GM23248 (cell line): ENCODE results near the gene BIRC7. TPM values are rescaled to one million over a fixed set of nuclear protein-coding genes. Genes with fewer than 3 reads are reported as not detected.

Source experiments
- DNase-seq: peaks from one replicate; pipeline ENCODE4 v3.0.0-alpha.2; 2015
- H2AFZ ChIP-seq: fragments of 200-600 bp; sonication (generic); 2 replicates; pipeline ENCODE4 v1.6.1; 2016; ENCODE audit warnings: antibody characterized with exemption
- H3F3A ChIP-seq: fragments of 200-600 bp; sonication (generic); 2 replicates; pipeline ENCODE4 v1.6.1; 2016; ENCODE audit warnings: mild to moderate bottlenecking, antibody characterized with exemption, mixed run types; ENCODE audit not compliant: insufficient read depth
- H3K27ac ChIP-seq: fragments of 200-600 bp; sonication (generic); 2 replicates; pipeline ENCODE4 v1.5.1; 2016; ENCODE audit warnings: mild to moderate bottlenecking
- H3K27me3 ChIP-seq: fragments of 200-600 bp; sonication (generic); replicated peaks from 2 replicates; pipeline ENCODE4 v1.6.1; 2016; ENCODE audit warnings: mild to moderate bottlenecking; ENCODE audit not compliant: insufficient read depth
- H3K36me3 ChIP-seq: fragments of 200-600 bp; sonication (generic); 2 replicates; pipeline ENCODE4 v1.6.1; 2016; ENCODE audit warnings: low read depth, mild to moderate bottlenecking
- H3K4me1 ChIP-seq: fragments of 200-600 bp; sonication (generic); 2 replicates; pipeline ENCODE4 v1.6.1; 2016; ENCODE audit warnings: mild to moderate bottlenecking; ENCODE audit not compliant: insufficient read depth
- H3K4me2 ChIP-seq: fragments of 200-600 bp; sonication (generic); one replicate; pipeline ENCODE4 v1.6.1; 2016; ENCODE audit warnings: mild to moderate bottlenecking; ENCODE audit not compliant: unreplicated experiment
- H3K4me3 ChIP-seq: fragments of 200-600 bp; sonication (generic); 2 replicates; pipeline ENCODE4 v1.5.1; 2016; ENCODE audit warnings: mild to moderate bottlenecking
- H3K79me2 ChIP-seq: fragments of 200-600 bp; sonication (generic); 2 replicates; pipeline ENCODE4 v1.6.1; 2016; ENCODE audit warnings: mild to moderate bottlenecking; ENCODE audit not compliant: insufficient read depth
- H3K9ac ChIP-seq: fragments of 200-600 bp; sonication (generic); 2 replicates; pipeline ENCODE4 v1.6.1; 2016; ENCODE audit warnings: mild to moderate bottlenecking
- H3K9me2 ChIP-seq: fragments of 200-600 bp; sonication (generic); 2 replicates; pipeline ENCODE4 v1.6.1; 2016; ENCODE audit warnings: mixed run types, mild to moderate bottlenecking, moderate library complexity; ENCODE audit not compliant: insufficient read depth
- H3K9me3 ChIP-seq: fragments of 200-600 bp; sonication (generic); one replicate; pipeline ENCODE4 v1.6.1; 2017; ENCODE audit warnings: low read depth
- H4K20me1 ChIP-seq: fragments of 200-600 bp; sonication (generic); 2 replicates; pipeline ENCODE4 v1.6.0; 2016; ENCODE audit not compliant: insufficient read depth
- EZH2 ChIP-seq: fragments of 200-600 bp; sonication (generic); IDR thresholded peaks from 2 replicates; pipeline ENCODE4 v1.6.1; 2018; ENCODE audit warnings: antibody characterized with exemption, mild to moderate bottlenecking; ENCODE audit not compliant: insufficient read depth, poor library complexity, severe bottlenecking
- EZH2phosphoT487 ChIP-seq: fragments of 200-600 bp; sonication (generic); IDR thresholded peaks from 2 replicates; pipeline ENCODE4 v1.6.1; 2018; ENCODE audit warnings: antibody characterized with exemption, moderate library complexity, mild to moderate bottlenecking, low read depth; ENCODE audit not compliant: insufficient read depth
- WGBS, 2 experiments: methylation state at CpG; one replicate each; pipeline ENCODE4 v1.1.6; 2015 to 2017; ENCODE audit warnings: low lambda C conversion rate in 2 of 2, low coverage in 1 of 2; ENCODE audit errors: missing lambda C conversion rate in 2 of 2; 5-methylcytosine and 5-hydroxymethylcytosine counted together
- in situ Hi-C: fragments of 300-500 bp; cut with MboI; formaldehyde crosslinking; loops from 2 replicates; pipeline ENCODE4 v1.15.0; 2020
- polyA plus RNA-seq: library from polyadenylated mRNA; unstranded; fragments of >200 nt; fragmentation: Nextera tagmentation; extraction: Ambion mirVana; gene quantifications from 2 replicates; pipeline ENCODE4 v1.2.1, GENCODE V29; 2016
- total RNA-seq: library from RNA; depleted of rRNA; stranded (reverse); fragments of >200 nt; shearing (Covaris generic); gene quantifications from 2 replicates; pipeline ENCODE4 v1.2.3, GENCODE V29; 2014

The BIRC7 gene
- total and polyA plus RNA-seq, 2 experiments from 2014 or later, result not detected

DNA sequence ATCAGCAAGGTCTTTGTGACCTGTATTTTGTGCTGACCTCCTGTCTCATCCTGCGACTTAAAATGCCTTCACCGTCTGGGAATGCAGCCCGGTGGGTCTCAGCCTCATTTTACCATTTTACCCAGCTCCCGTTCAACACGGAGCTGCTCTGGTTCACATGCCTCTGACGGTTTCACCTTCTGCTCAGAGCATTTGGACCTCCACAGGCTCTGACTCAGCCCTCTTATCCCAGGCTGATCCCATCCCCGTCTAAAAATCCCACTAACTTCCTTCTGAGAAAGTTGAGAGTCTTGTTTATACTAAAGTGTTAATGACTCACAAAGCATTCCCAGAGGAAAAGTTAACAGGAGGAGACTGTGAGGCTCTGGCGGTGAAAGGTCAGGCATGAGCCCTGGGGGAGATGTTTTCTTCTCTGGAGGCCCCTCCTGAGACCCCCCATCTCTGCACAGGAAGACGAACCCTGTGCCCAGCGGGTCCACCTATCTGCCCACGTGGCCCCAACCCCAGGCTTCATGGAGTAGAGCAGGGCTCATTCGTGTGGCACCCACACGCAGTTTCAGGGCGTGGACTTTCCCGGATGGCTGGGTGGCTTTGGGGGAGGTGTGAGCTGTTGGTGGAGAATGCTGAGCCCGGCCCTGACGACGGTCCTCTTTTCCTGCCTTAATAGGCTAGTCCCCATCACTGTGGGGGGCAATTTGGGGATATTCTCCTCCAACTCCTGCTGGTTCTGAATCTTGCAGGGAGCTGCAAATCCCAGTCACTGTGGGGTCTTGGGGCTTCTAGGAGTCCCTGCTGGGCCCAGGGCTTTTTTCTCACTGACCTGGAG is 3.3 kb upstream of the BIRC7 start:
- H3K27ac ChIP-seq, result peak overlapping the region; percentile 47
- H4K20me1 ChIP-seq, result no peaks in the 10 kb centered on the region
- TF ChIP-seq EZH2phosphoT487 (no peak), EZH2 (no peak)
- peaks cover 17% of the 10 kb centered on the region for H3F3A ChIP-seq
- peak overlapping the region; percentile 39 for H3K9ac ChIP-seq
- in situ Hi-C loops, result no loop called here
- no peaks in the 10 kb centered on the region for H3K79me2 ChIP-seq
- no peaks in the 10 kb centered on the region for H3K9me3 ChIP-seq
- H3K4me3 ChIP-seq, result no peak overlapping the region
- peak overlapping the region; percentile 41; the same call in 1 of the 2 replicates for H2AFZ ChIP-seq
- H3K36me3 ChIP-seq, result no peaks in the 10 kb centered on the region
- 42 to 44% methylated on average over 18 of the region's 18 CpGs for WGBS, 2 experiments
- DNase-seq, result peak; percentile 86
- peaks cover 18% of the 10 kb centered on the region for H3K4me1 ChIP-seq
- no peaks in the 10 kb centered on the region for H3K27me3 ChIP-seq
- H3K9me2 ChIP-seq, result no peaks in the 10 kb centered on the region
- peak overlapping the region; percentile 33 for H3K4me2 ChIP-seq

DNA sequence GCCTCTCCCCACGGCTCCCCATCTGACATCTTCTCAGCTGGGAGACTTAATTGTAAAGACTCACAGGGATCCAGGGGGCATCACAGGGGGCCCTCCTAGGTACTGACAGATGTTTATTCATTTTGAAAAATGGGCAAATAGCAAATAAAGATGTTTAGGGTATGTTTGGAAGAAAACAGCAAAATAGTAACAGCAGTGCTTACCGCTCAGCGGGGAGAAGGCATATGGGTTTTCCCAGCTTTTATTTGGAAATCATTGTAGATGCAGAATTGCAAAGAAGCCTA is 2.7 kb upstream of the BIRC7 start:
- no peaks in the 10 kb centered on the region for H3K9me2 ChIP-seq
- H3K9me3 ChIP-seq, result no peaks in the 10 kb centered on the region
- peak overlapping the region; percentile 47; the same call in 1 of the 2 replicates for H3K27ac ChIP-seq
- no peaks in the 10 kb centered on the region for H3K36me3 ChIP-seq
- H3K9ac ChIP-seq, result peak overlapping the region; percentile 39
- H3K79me2 ChIP-seq, result no peaks in the 10 kb centered on the region
- H3K4me1 ChIP-seq, result peaks cover 18% of the 10 kb centered on the region
- H4K20me1 ChIP-seq, result no peaks in the 10 kb centered on the region
- peaks cover 17% of the 10 kb centered on the region for H3F3A ChIP-seq
- TF ChIP-seq EZH2 (no peak), EZH2phosphoT487 (no peak)
- no peak for DNase-seq
- WGBS, 2 experiments, result 77 to 86% methylated on average over 3 of the region's 3 CpGs
- no peaks in the 10 kb centered on the region for H3K27me3 ChIP-seq
- H2AFZ ChIP-seq, result no peak overlapping the region
- in situ Hi-C loops, result no loop called here
- peak overlapping the region; percentile 33 for H3K4me2 ChIP-seq
- H3K4me3 ChIP-seq, result no peak overlapping the region

- DNase-seq, result no peak
- Histone ChIP-seq H3K9me2 (no peaks in the 10 kb centered on the region), H3K27me3 (no peaks in the 10 kb centered on the region), H3K36me3 (no peaks in the 10 kb centered on the region), H3K9me3 (no peaks in the 10 kb centered on the region), H3K4me1 (peaks cover 18% of the 10 kb centered on the region), H3K4me3 (no peak overlapping the region), H3K79me2 (no peaks in the 10 kb centered on the region), H3K27ac (no peak overlapping the region), H4K20me1 (no peaks in the 10 kb centered on the region), H3K9ac (no peak overlapping the region), H3F3A (peaks cover 17% of the 10 kb centered on the region), H2AFZ (no peak overlapping the region), H3K4me2 (no peak overlapping the region)
- WGBS, 2 experiments, result 88 to 98% methylated on average over 6 to 17 of the region's 17 CpGs
- TF ChIP-seq EZH2phosphoT487, result no peak
- TF ChIP-seq EZH2, result no peak
- in situ Hi-C loops, result no loop called here
These were observed 1.8 kb upstream of the BIRC7 start for GRCh38 chr20:63233924-63234323.

DNA sequence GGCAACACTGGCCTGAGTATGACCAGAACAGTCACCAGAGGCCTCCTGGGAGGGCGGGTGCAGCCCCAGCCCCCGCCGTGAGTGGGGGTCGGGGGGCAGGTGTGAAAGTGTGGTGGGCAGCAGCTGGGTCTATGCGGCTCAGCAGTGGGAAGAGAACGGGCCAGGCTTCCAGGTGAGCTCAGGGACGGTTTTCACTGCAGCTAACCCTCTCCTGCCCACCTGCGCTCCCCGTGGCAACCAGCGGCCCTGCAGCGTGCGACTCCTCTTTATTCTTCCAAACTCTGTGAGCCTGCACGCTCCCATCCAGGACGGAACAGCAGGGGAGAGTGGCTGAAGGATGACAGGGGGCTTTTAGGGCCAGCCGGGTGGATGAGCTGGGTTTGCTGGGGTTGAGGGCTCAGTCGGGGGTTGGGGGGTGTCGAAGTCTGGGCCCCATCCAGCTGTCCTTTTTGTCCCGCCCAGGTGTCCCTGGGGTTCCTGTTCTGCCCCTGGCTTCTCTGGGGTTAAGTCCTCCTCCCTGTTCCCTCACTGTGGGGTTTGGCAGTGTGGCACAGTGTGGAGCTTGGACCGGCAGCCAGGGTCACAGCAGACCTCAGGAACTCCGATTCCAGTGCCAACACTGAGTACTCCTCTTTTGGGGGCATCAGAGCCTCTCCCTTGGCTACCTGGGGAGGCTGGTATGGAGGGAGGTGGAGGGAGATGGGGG is 859 bp upstream of the BIRC7 start:
- in situ Hi-C loops, result no loop called here
- no peaks in the 10 kb centered on the region for H4K20me1 ChIP-seq
- H3K4me2 ChIP-seq, result no peak overlapping the region
- no peaks in the 10 kb centered on the region for H3K27me3 ChIP-seq
- TF ChIP-seq EZH2 (no peak), EZH2phosphoT487 (no peak)
- H3K9me2 ChIP-seq, result no peaks in the 10 kb centered on the region
- peaks cover 18% of the 10 kb centered on the region for H3K4me1 ChIP-seq
- H3K4me3 ChIP-seq, result no peak overlapping the region
- no peak overlapping the region for H3K9ac ChIP-seq
- peak; percentile 36 for DNase-seq
- H2AFZ ChIP-seq, result no peak overlapping the region
- no peaks in the 10 kb centered on the region for H3K36me3 ChIP-seq
- H3K27ac ChIP-seq, result no peak overlapping the region
- 41 to 42% methylated on average over 18 to 20 of the region's 20 CpGs for WGBS, 2 experiments
- H3K79me2 ChIP-seq, result no peaks in the 10 kb centered on the region
- H3F3A ChIP-seq, result peaks cover 17% of the 10 kb centered on the region
- H3K9me3 ChIP-seq, result no peaks in the 10 kb centered on the region
